Esophagus muscularis mucosa (tissue), 4 donors: ENCODE results near the gene TGM3.

Source experiments
- CTCF ChIP-seq, 3 experiments: fragments of 200-600 bp in 2 of 3; fragments of 450-650 bp in 1 of 3; sonication (generic) in 2 of 3; IDR thresholded peaks; one replicate each; pipeline ENCODE4 v1.5.1; 2017 to 2019; ENCODE audit warnings: antibody characterized with exemption in 3 of 3, mild to moderate bottlenecking in 2 of 3, moderate library complexity in 1 of 3
- EP300 ChIP-seq: sonication (generic); formaldehyde crosslinking; IDR thresholded peaks from one replicate; pipeline ENCODE4 v1.6.1; 2017; ENCODE audit warnings: antibody characterized with exemption
- POLR2A ChIP-seq: fragments of 450-650 bp; IDR thresholded peaks from one replicate; pipeline ENCODE4 v1.6.1; 2017; ENCODE audit warnings: antibody characterized with exemption, moderate library complexity, mild to moderate bottlenecking, low read depth
- POLR2AphosphoS5 ChIP-seq, 2 donors: sonication (generic); formaldehyde crosslinking; IDR thresholded peaks; one replicate each; pipeline ENCODE4 v1.6.1; 2017; ENCODE audit warnings: antibody characterized with exemption in 2 of 2

DNA sequence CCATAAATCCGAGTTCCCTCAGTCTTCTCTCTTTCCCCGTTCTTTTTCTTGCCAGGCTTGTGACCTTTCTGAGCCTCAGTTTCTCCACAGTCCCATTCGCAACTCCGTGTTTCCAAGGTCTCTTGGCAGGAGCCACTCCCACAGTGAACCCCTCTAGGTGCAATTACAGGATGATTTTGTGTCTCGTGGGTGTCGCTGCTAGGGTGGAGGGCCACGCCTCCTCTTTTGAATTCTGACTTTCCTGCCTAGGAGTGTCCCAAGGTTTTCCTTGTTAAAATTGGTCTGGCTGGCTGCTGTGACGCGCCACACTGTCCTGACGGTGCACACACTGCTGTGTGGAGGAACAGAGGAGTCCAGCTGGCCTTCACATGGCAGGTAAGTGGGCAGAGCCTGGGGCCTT lies 84.8 kb downstream of the TGM3 start, which contains the start of gene TGM6:
- TF ChIP-seq CTCF (IDR thresholded peaks at IDR 0.05), result no peak
- no peak for TF ChIP-seq POLR2AphosphoS5 (IDR thresholded peaks at IDR 0.05)
- no peak for TF ChIP-seq POLR2A
- TF ChIP-seq EP300, result no peak
